SK-N-SH (cell line): ENCODE results near the gene OSBPL5. TPM values are rescaled to one million over a fixed set of nuclear protein-coding genes. Genes with fewer than 3 reads are reported as not detected.

Experiments used
- CTCF ChIA-PET: fragments of 300-600, 350-600 bp; formaldehyde crosslinking; extraction: SDS; loops from one replicate; lab custom pipeline; 2021; lab: Yijun Ruan, JAX
- POLR2A ChIA-PET: fragments of 350-600 bp; sonication (Branson Sonifier 250); formaldehyde crosslinking; extraction: SDS; loops from one replicate; lab custom pipeline; 2020; ENCODE audit warnings: antibody characterized with exemption, inconsistent platforms; lab: Yijun Ruan, JAX
- DNase-seq: peaks from one replicate; pipeline ENCODE4 v3.0.0; 2012
- H2AFZ ChIP-seq: fragments of 200-600 bp; sonication (generic); 2 replicates; pipeline ENCODE4 v1.8.1; 2016; ENCODE audit warnings: antibody characterized with exemption, mild to moderate bottlenecking, low read depth
- H3F3A ChIP-seq: fragments of 200-600 bp; sonication (generic); replicated peaks from 2 replicates; pipeline ENCODE3; 2016; ENCODE audit warnings: antibody characterized with exemption, mild to moderate bottlenecking; ENCODE audit not compliant: insufficient read depth
- H3K27ac ChIP-seq, 2 experiments: fragments of 200-500 bp in 1 of 2; fragments of 200-600 bp in 1 of 2; sonication (Bioruptor generic) in 1 of 2; sonication (generic), shearing (Covaris generic) in 1 of 2; 2 replicates each; pipeline versions ENCODE4 v1.5.1 to v1.6.1; 2014 to 2016; ENCODE audit warnings: low read depth in 2 of 2, inconsistent platforms in 1 of 2, low read length in 1 of 2, mild to moderate bottlenecking in 1 of 2, mixed read lengths in 1 of 2
- H3K27me3 ChIP-seq: fragments of 200-600 bp; sonication (generic), shearing (Covaris generic); 2 replicates; pipeline ENCODE4 v1.6.1; 2016; ENCODE audit warnings: mixed run types; ENCODE audit not compliant: insufficient read depth
- H3K36me3 ChIP-seq, 2 experiments: fragments of 200-500 bp in 1 of 2; fragments of 200-600 bp in 1 of 2; sonication (Bioruptor generic) in 1 of 2; sonication (generic) in 1 of 2; replicated peaks in 1 of 2; 2 replicates each; pipeline versions ENCODE3 to v1.5.1; 2014 to 2016; ENCODE audit warnings: low read length in 1 of 2, mild to moderate bottlenecking in 1 of 2; ENCODE audit not compliant: insufficient read depth in 2 of 2, control insufficient read depth in 1 of 2
- H3K4me1 ChIP-seq, 2 experiments: fragments of 200-500 bp in 1 of 2; fragments of 200-600 bp in 1 of 2; sonication (Bioruptor generic) in 1 of 2; sonication (generic), shearing (Covaris generic) in 1 of 2; 2 replicates each; pipeline versions ENCODE4 v1.5.1 to v1.6.1; 2014 to 2016; ENCODE audit warnings: low read depth in 1 of 2, low read length in 1 of 2, mixed run types in 1 of 2; ENCODE audit not compliant: insufficient read depth in 2 of 2, control insufficient read depth in 1 of 2
- H3K4me2 ChIP-seq: fragments of 200-600 bp; sonication (generic), shearing (Covaris generic); 2 replicates; pipeline ENCODE4 v1.6.1; 2017; ENCODE audit warnings: mixed run types
- H3K4me3 ChIP-seq, 2 experiments: fragments of 200-500 bp in 1 of 2; fragments of 200-600 bp in 1 of 2; sonication (Bioruptor generic) in 1 of 2; sonication (generic), shearing (Covaris generic) in 1 of 2; 2 replicates each; pipeline versions ENCODE4 v1.5.1 to v1.8.1; 2014 to 2016; ENCODE audit warnings: low read depth in 2 of 2, inconsistent platforms in 1 of 2, low read length in 1 of 2, mild to moderate bottlenecking in 1 of 2, mixed read lengths in 1 of 2, moderate library complexity in 1 of 2
- H3K79me2 ChIP-seq: fragments of 200-600 bp; sonication (generic); 2 replicates; pipeline ENCODE4 v1.8.1; 2017; ENCODE audit warnings: mild to moderate bottlenecking; ENCODE audit not compliant: insufficient read depth
- H3K9ac ChIP-seq: fragments of 200-600 bp; sonication (generic); 2 replicates; pipeline ENCODE4 v1.6.1; 2017; ENCODE audit warnings: mixed run types
- H3K9me2 ChIP-seq: fragments of 200-600 bp; sonication (generic); 2 replicates; pipeline ENCODE4 v1.6.1; 2017; ENCODE audit warnings: mixed run types
- H3K9me3 ChIP-seq: fragments of 200-600 bp; sonication (generic); 2 replicates; pipeline ENCODE4 v1.6.1; 2017; ENCODE audit warnings: mixed run types, mild to moderate bottlenecking, moderate library complexity
- H4K20me1 ChIP-seq: fragments of 200-600 bp; sonication (generic); 2 replicates; pipeline ENCODE4 v1.6.1; 2017; ENCODE audit warnings: mild to moderate bottlenecking, mixed run types; ENCODE audit not compliant: insufficient read depth
- CTCF ChIP-seq: fragments of 200-600 bp; sonication (generic); IDR thresholded peaks from 2 replicates; pipeline ENCODE4 v1.6.1; 2017; ENCODE audit warnings: antibody characterized with exemption, mild to moderate bottlenecking, moderate library complexity
- ELF1 ChIP-seq: IDR thresholded peaks from 2 replicates; pipeline ENCODE4 v1.4.0; 2012
- EP300 ChIP-seq, 2 experiments: IDR thresholded peaks; 2 replicates each; pipeline versions ENCODE4 v1.4.0 to v1.6.1; 2012; ENCODE audit warnings: borderline replicate concordance in 1 of 2, low read depth in 1 of 2, low read length in 1 of 2
- EZH2phosphoT487 ChIP-seq: fragments of 200-600 bp; sonication (generic); IDR thresholded peaks from 2 replicates; pipeline ENCODE4 v1.6.1; 2017; ENCODE audit warnings: low read depth, mixed run types, mild to moderate bottlenecking, antibody characterized with exemption, moderate library complexity, borderline replicate concordance
- FOSL2 ChIP-seq: IDR thresholded peaks from 2 replicates; pipeline ENCODE4 v1.4.0; 2012; ENCODE audit warnings: low read depth, mild to moderate bottlenecking, moderate library complexity, borderline replicate concordance
- FOXJ3 ChIP-seq: sonication (generic); formaldehyde crosslinking; IDR thresholded peaks from 2 replicates; pipeline ENCODE4 v1.5.1; 2020; ENCODE audit warnings: mild to moderate bottlenecking, missing genetic modification reagents
- IRF3 ChIP-seq: fragments of 150-350 bp; IDR thresholded peaks from 2 replicates; pipeline ENCODE4 v1.6.1; 2016; ENCODE audit warnings: mild to moderate bottlenecking, low read depth, low read length
- MAX ChIP-seq: IDR thresholded peaks from 2 replicates; pipeline ENCODE4 v1.4.0; 2012; ENCODE audit warnings: low read depth
- NFIC ChIP-seq: IDR thresholded peaks from 2 replicates; pipeline ENCODE4 v1.4.0; 2012; ENCODE audit warnings: borderline replicate concordance
- NRF1 ChIP-seq: IDR thresholded peaks from 2 replicates; pipeline ENCODE4 v1.6.1; 2012; ENCODE audit warnings: low read depth, mild to moderate bottlenecking, low read length
- RAD21 ChIP-seq: IDR thresholded peaks from 2 replicates; pipeline ENCODE4 v1.6.1; 2012; ENCODE audit warnings: mild to moderate bottlenecking, low read length
- RCOR1 ChIP-seq: fragments of 150-350 bp; IDR thresholded peaks from 2 replicates; pipeline ENCODE4 v1.6.1; 2017; ENCODE audit warnings: antibody characterized with exemption, low read length
- TAF1 ChIP-seq: IDR thresholded peaks from 2 replicates; pipeline ENCODE4 v1.6.1; 2012; ENCODE audit warnings: low read depth, mild to moderate bottlenecking, low read length, moderate library complexity, borderline replicate concordance
- USF1 ChIP-seq: IDR thresholded peaks from 2 replicates; pipeline ENCODE4 v1.4.0; 2012; ENCODE audit warnings: low read depth, borderline replicate concordance
- USF2 ChIP-seq: fragments of 150-350 bp; IDR thresholded peaks from 2 replicates; pipeline ENCODE4 v1.6.1; 2017; ENCODE audit warnings: antibody characterized with exemption, low read length, low read depth, borderline replicate concordance
- WGBS: methylation state at CpG from one replicate; pipeline ENCODE4 v1.1.6; 2017; ENCODE audit warnings: low lambda C conversion rate; 5-methylcytosine and 5-hydroxymethylcytosine counted together
- polyA plus RNA-seq, 3 experiments: library from polyadenylated mRNA; depleted of rRNA; stranded (reverse); fragments of >200 nt; gene quantifications; 2 replicates each; pipeline ENCODE4 v1.2.3, GENCODE V29; 2012
- TF ChIP-seq, protein P1 (sequence below): IDR thresholded peaks from 2 replicates; pipeline ENCODE4 v1.4.0; 2012; ENCODE audit warnings: low read depth, borderline replicate concordance

OSBPL5 gene
- polyA plus RNA-seq, 1 of the 3 experiments (the other 2 are of a cell fraction), result 10.9 TPM

DNA sequence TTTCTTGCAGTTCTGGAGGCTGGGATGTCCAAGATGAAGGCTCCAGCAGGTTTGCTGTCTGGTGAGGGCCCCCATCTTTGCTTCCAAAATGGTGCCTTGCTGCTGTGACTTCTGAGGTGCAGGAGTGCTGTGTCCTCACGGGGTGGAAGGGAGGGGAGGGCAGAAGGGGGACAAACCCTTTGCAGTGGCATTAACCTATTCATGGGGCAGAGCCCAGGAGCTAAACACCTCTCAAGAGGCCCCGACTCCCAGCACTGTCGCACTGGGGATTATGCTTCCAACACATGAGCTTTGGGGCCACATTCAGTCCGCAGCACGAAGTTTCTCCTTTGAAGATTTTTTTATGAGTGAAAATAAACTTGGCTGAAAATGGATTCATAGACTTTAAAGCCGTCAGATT is 25.5 kb upstream of the OSBPL5 start:
- DNase-seq, result no peak
- Histone ChIP-seq H3F3A (no peaks in the 10 kb centered on the region), H3K27me3 (no peaks in the 10 kb centered on the region), H3K36me3 (no peaks in the 10 kb centered on the region), H2AFZ (no peak overlapping the region), H3K4me1 (no peaks in the 10 kb centered on the region; a peak in 1 of 4 replicates), H3K9me2 (no peaks in the 10 kb centered on the region), H4K20me1 (no peaks in the 10 kb centered on the region), H3K79me2 (no peaks in the 10 kb centered on the region), H3K9me3 (no peaks in the 10 kb centered on the region), H3K4me3 (no peak overlapping the region), H3K4me2 (no peak overlapping the region), H3K9ac (no peak overlapping the region), H3K27ac (no peak overlapping the region)
- WGBS, result 52% methylated on average over 6 of the region's 6 CpGs
- TF ChIP-seq RAD21 (no peak), CTCF (no peak), FOXJ3 (no peak), ELF1 (no peak), RCOR1 (no peak), MAX (no peak), EZH2phosphoT487 (no peak), IRF3 (no peak), EP300 (IDR thresholded peaks at IDR 0.05; ENCODE audit: borderline replicate concordance in 1 of 2, low read depth in 1 of 2, low read length in 1 of 2) (no peak), USF2 (no peak), FOSL2 (no peak), USF1 (no peak), NFIC (no peak), TAF1 (no peak), NRF1 (no peak)
- TF ChIP-seq, protein P1, sequence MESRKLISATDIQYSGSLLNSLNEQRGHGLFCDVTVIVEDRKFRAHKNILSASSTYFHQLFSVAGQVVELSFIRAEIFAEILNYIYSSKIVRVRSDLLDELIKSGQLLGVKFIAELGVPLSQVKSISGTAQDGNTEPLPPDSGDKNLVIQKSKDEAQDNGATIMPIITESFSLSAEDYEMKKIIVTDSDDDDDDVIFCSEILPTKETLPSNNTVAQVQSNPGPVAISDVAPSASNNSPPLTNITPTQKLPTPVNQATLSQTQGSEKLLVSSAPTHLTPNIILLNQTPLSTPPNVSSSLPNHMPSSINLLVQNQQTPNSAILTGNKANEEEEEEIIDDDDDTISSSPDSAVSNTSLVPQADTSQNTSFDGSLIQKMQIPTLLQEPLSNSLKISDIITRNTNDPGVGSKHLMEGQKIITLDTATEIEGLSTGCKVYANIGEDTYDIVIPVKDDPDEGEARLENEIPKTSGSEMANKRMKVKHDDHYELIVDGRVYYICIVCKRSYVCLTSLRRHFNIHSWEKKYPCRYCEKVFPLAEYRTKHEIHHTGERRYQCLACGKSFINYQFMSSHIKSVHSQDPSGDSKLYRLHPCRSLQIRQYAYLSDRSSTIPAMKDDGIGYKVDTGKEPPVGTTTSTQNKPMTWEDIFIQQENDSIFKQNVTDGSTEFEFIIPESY, result no peak
- POLR2A ChIA-PET, result no interaction called here
- CTCF ChIA-PET, result interaction anchor here (1.0 kb wide), 1 partner anchor 901 kb away, joined by 3 read pairs; no protein-coding TSS in a partner anchor
